Lung (tissue), 12 donors: ENCODE measurements around the gene IPO11. TPM values are rescaled to one million over a fixed set of nuclear protein-coding genes. Genes with fewer than 3 reads are reported as not detected.

Experiments used
- ATAC-seq: fragments of 200-7000 bp; cut with Tn5 transposase; one replicate; pipeline ENCODE4 v1.9.1; 2020; ENCODE audit warnings: moderate number of reproducible peaks; ENCODE audit not compliant: insufficient read depth, low FRiP score
- DNase-seq, 3 donors: peaks; one replicate each; pipeline ENCODE4 v3.0.0-alpha.2; 2013 to 2017
- H3K27ac ChIP-seq, 2 donors: one replicate each; pipeline ENCODE4 v1.5.1; 2013; ENCODE audit warnings: mild to moderate bottlenecking in 2 of 2, moderate library complexity in 2 of 2, control low read depth in 1 of 2, inconsistent platforms in 1 of 2, low read depth in 1 of 2, low read length in 1 of 2
- H3K27me3 ChIP-seq, 3 donors: one replicate each; pipeline ENCODE4 v1.5.1; 2013; ENCODE audit warnings: low read length in 2 of 3; ENCODE audit not compliant: control insufficient read depth in 3 of 3, insufficient read depth in 3 of 3
- H3K36me3 ChIP-seq, 4 donors: one replicate each; pipeline ENCODE4 v1.5.1; 2013; ENCODE audit warnings: low read length in 4 of 4, mild to moderate bottlenecking in 1 of 4, moderate library complexity in 1 of 4; ENCODE audit not compliant: control insufficient read depth in 4 of 4, insufficient read depth in 4 of 4
- H3K4me1 ChIP-seq, 5 donors: one replicate each; pipeline ENCODE4 v1.5.1; 2013; ENCODE audit warnings: low read length in 5 of 5, mild to moderate bottlenecking in 2 of 5, moderate library complexity in 1 of 5; ENCODE audit not compliant: control insufficient read depth in 5 of 5, insufficient read depth in 5 of 5
- H3K4me3 ChIP-seq: one replicate; pipeline ENCODE4 v1.5.1; 2013; ENCODE audit warnings: mild to moderate bottlenecking, control low read depth, moderate library complexity
- H3K9ac ChIP-seq, 2 donors: one replicate each; pipeline ENCODE4 v1.5.1; 2013; ENCODE audit warnings: low read length in 2 of 2, control low read depth in 1 of 2; ENCODE audit not compliant: insufficient read depth in 1 of 2
- H3K9me3 ChIP-seq, 4 donors: one replicate each; pipeline ENCODE4 v1.5.1; 2013; ENCODE audit warnings: low read length in 3 of 4, mild to moderate bottlenecking in 1 of 4, moderate library complexity in 1 of 4; ENCODE audit not compliant: control insufficient read depth in 4 of 4, insufficient read depth in 3 of 4
- WGBS, 2 donors: extraction: QIAGEN DNeasy Blood & Tissue Kit; methylation state at CpG; one replicate each; pipeline ENCODE4 v1.1.7; 2013; 5-methylcytosine and 5-hydroxymethylcytosine counted together
- polyA plus RNA-seq, 2 donors: library from polyadenylated mRNA; stranded (reverse); fragments of 200-250 nt; gene quantifications; one replicate each; pipeline ENCODE4 v1.2.1, GENCODE V29; 2013
- total RNA-seq, 2 donors: library from RNA; depleted of rRNA in 1 of 2; stranded (reverse); fragments of >200 nt in 1 of 2; gene quantifications; one replicate each; pipeline ENCODE4 v1.2.1, GENCODE V29; 2014 to 2021
- TF ChIP-seq, protein P1 (sequence below): IDR thresholded peaks from 2 replicates; pipeline ENCODE4 v1.5.1; 2012; ENCODE audit warnings: mild to moderate bottlenecking; ENCODE audit errors: control extremely low read depth, extremely low read depth
- donor health status: control.
- donor health status: control.
- donor health status: Bipolar disorder and iron deficiency.
- donor health status: healthy.
- donor health status: DM: yes; HTN: yes; CAD: no.

IPO11 gene
- total and polyA plus RNA-seq, 4 donors, result 7.2 to 46.6 (median 25.5) TPM

- Histone ChIP-seq H3K27ac (no peak overlapping the region), H3K4me1 (no peaks in the 10 kb centered on the region), H3K9ac (no peak overlapping the region), H3K36me3 (peaks cover 2 to 27% (median 12%) of the 10 kb centered on the region in 4 donors), H3K27me3 (no peaks in the 10 kb centered on the region), H3K9me3 (no peaks in the 10 kb centered on the region), H3K4me3 (no peak overlapping the region)
- 97 to 99% methylated on average over 3 of the region's 3 CpGs for WGBS, 2 donors
- no peak for ATAC-seq
- DNase-seq, result no peak
- TF ChIP-seq, protein P1, sequence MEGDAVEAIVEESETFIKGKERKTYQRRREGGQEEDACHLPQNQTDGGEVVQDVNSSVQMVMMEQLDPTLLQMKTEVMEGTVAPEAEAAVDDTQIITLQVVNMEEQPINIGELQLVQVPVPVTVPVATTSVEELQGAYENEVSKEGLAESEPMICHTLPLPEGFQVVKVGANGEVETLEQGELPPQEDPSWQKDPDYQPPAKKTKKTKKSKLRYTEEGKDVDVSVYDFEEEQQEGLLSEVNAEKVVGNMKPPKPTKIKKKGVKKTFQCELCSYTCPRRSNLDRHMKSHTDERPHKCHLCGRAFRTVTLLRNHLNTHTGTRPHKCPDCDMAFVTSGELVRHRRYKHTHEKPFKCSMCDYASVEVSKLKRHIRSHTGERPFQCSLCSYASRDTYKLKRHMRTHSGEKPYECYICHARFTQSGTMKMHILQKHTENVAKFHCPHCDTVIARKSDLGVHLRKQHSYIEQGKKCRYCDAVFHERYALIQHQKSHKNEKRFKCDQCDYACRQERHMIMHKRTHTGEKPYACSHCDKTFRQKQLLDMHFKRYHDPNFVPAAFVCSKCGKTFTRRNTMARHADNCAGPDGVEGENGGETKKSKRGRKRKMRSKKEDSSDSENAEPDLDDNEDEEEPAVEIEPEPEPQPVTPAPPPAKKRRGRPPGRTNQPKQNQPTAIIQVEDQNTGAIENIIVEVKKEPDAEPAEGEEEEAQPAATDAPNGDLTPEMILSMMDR, result no peak
Observed at GRCh38 chr5:62372600-62372999, 40.0 kb upstream of the IPO11 start.

DNA sequence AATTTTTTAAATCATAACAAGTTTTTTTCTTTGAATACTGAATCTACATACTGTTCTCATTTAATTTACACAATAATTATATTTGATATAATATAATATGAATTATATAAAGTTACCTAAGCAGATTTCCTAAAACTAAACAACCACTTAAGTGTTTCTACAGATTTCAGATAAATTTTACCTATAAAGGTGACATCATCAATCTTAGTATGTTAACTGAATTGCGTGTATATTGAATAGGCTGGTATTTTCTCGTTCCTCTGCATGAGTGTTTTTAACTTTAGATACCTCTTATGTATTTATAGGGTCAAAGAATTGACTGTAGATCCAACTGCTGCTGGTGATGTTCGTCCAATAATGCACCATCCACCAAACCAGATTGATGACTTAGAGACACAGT lies 39.2 kb upstream of the IPO11 start:
- Histone ChIP-seq H3K36me3 (peaks cover 2 to 33% (median 16%) of the 10 kb centered on the region in 4 donors), H3K4me1 (no peaks in the 10 kb centered on the region), H3K27ac (no peak overlapping the region), H3K9me3 (no peaks in the 10 kb centered on the region), H3K4me3 (no peak overlapping the region), H3K27me3 (no peaks in the 10 kb centered on the region), H3K9ac (no peak overlapping the region)
- TF ChIP-seq, protein P1, result no peak
- 95 to 97% methylated on average over 3 of the region's 3 CpGs for WGBS, 2 donors
- ATAC-seq, result no peak
- DNase-seq, result no peak

DNA sequence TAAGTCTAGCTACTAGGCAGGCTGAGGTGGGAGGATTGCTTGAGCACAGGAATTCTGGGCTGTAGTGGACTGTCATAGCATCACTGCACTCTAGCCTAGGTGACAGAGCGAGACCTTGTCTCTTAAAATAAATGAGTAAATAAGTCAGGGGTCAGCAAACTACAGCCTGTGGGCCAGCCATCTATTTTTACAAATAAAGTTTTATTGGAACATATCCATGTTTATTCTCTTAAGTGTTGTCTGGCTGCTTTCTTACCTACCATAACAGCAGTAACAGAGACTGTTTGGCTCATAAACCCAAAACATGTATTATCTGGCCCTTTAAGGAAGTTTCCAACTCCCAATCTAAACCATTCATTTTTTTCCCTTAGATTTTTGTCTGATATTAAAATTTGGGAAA lies 38.5 kb upstream of the IPO11 start:
- peaks cover 3 to 35% (median 17%) of the 10 kb centered on the region in 4 donors for H3K36me3 ChIP-seq

More for the DNA sequence above, 38.5 kb upstream of the IPO11 start:
- no peak for ATAC-seq
- H3K9me3 ChIP-seq, result no peaks in the 10 kb centered on the region
- H3K9ac ChIP-seq, result no peak overlapping the region
- H3K27ac ChIP-seq, result no peak overlapping the region
- TF ChIP-seq, protein P1, result no peak
- no peaks in the 10 kb centered on the region for H3K27me3 ChIP-seq
- no peak overlapping the region for H3K4me3 ChIP-seq
- DNase-seq, result no peak
- WGBS, 2 donors, result 100% methylated on average over 1 of the region's 1 CpG
- H3K4me1 ChIP-seq, result no peaks in the 10 kb centered on the region
